H1 (cell line): ENCODE data around the gene NFATC1. TPM values are rescaled to one million over a fixed set of nuclear protein-coding genes. Genes with fewer than 3 reads are reported as not detected.

ENCODE experiments used
- CTCF ChIA-PET: fragments of 300-600 bp; sonication (Branson Sonifier 250); formaldehyde crosslinking; loops from one replicate; lab custom pipeline; 2021; ENCODE audit not compliant: partially characterized antibody; lab: Charles Lee
- POLR2A ChIA-PET: fragments of 300-600 bp; sonication (Branson Sonifier 250); formaldehyde crosslinking; loops from one replicate; lab custom pipeline; 2021; ENCODE audit warnings: inconsistent platforms; ENCODE audit not compliant: partially characterized antibody; lab: Charles Lee
- DNase-seq, 2 experiments: peaks; one replicate each; pipeline versions ENCODE4 v3.0.0 to v3.0.0-alpha.2; 2010 to 2022; ENCODE audit warnings: low spot score in 2 of 2, low read depth in 1 of 2, mixed read lengths in 1 of 2
- FAIRE-seq: peaks from 2 replicates; lab custom pipeline; 2011; peaks lifted over from hg19 to GRCh38; lab: Jason Lieb, UNC
- H2AFZ ChIP-seq: 2 replicates; pipeline ENCODE4 v1.8.1; 2012; ENCODE audit warnings: low read length, inconsistent platforms
- H2AK5ac ChIP-seq: 2 replicates; pipeline ENCODE4 v1.6.1; 2013; ENCODE audit warnings: low read depth, low read length
- H2BK120ac ChIP-seq: replicated peaks from 2 replicates; pipeline ENCODE3; 2013; ENCODE audit warnings: low read depth, low read length, inconsistent platforms
- H2BK12ac ChIP-seq: 2 replicates; pipeline ENCODE4 v1.6.1; 2013; ENCODE audit warnings: low read depth, low read length
- H2BK15ac ChIP-seq: 2 replicates; pipeline ENCODE4 v1.6.1; 2013; ENCODE audit warnings: low read length
- H2BK20ac ChIP-seq: 2 replicates; pipeline ENCODE4 v1.6.1; 2013; ENCODE audit warnings: low read length
- H2BK5ac ChIP-seq: 2 replicates; pipeline ENCODE4 v1.6.1; 2013; ENCODE audit warnings: low read depth, low read length
- H3K14ac ChIP-seq: 2 replicates; pipeline ENCODE4 v1.6.1; 2013; ENCODE audit warnings: inconsistent platforms; ENCODE audit not compliant: insufficient read length
- H3K18ac ChIP-seq: 2 replicates; pipeline ENCODE4 v1.6.1; 2013; ENCODE audit warnings: low read length; ENCODE audit errors: extremely low read depth
- H3K23ac ChIP-seq: 2 replicates; pipeline ENCODE4 v1.6.1; 2013; ENCODE audit warnings: inconsistent platforms; ENCODE audit not compliant: insufficient read length
- H3K23me2 ChIP-seq: 2 replicates; pipeline ENCODE4 v1.6.1; 2013; ENCODE audit warnings: low read depth, low read length
- H3K27ac ChIP-seq: 2 replicates; pipeline ENCODE4 v1.6.1; 2011; ENCODE audit warnings: low read depth, low read length, inconsistent platforms
- H3K27me3 ChIP-seq, 4 experiments: replicated peaks in 1 of 4; 1 replicate in 1 of 4; 2 replicates in 3 of 4; pipeline versions ENCODE4 v1.6.1 to v1.8.1; 2011 to 2013; ENCODE audit warnings: low read length in 3 of 4, mild to moderate bottlenecking in 3 of 4, inconsistent platforms in 2 of 4, mixed read lengths in 2 of 4, moderate library complexity in 1 of 4; ENCODE audit not compliant: control insufficient read depth in 3 of 4, insufficient read depth in 3 of 4; ENCODE audit errors: extremely low read depth in 1 of 4
- H3K36me3 ChIP-seq, 4 experiments: 2 replicates each; pipeline versions ENCODE4 v1.6.1 to v1.8.1; 2011 to 2013; ENCODE audit warnings: mild to moderate bottlenecking in 4 of 4, low read length in 3 of 4, moderate library complexity in 2 of 4, control low read depth in 1 of 4, inconsistent platforms in 1 of 4; ENCODE audit not compliant: insufficient read depth in 4 of 4, control insufficient read depth in 2 of 4
- H3K4ac ChIP-seq: replicated peaks from 2 replicates; pipeline ENCODE3; 2013; ENCODE audit warnings: low read length, low read depth, mixed read lengths, inconsistent platforms; ENCODE audit not compliant: insufficient read length
- H3K4me1 ChIP-seq, 4 experiments: replicated peaks in 1 of 4; 1 replicate in 1 of 4; 2 replicates in 3 of 4; pipeline versions ENCODE4 v1.6.1 to v1.8.1; 2011 to 2013; ENCODE audit warnings: low read length in 3 of 4, inconsistent platforms in 2 of 4, mixed read lengths in 1 of 4; ENCODE audit not compliant: insufficient read depth in 4 of 4, control insufficient read depth in 3 of 4
- H3K4me2 ChIP-seq, 2 experiments: 2 replicates each; pipeline versions ENCODE4 v1.6.1 to v1.8.1; 2011 to 2013; ENCODE audit warnings: low read depth in 2 of 2, low read length in 2 of 2, control low read depth in 1 of 2, inconsistent platforms in 1 of 2, mild to moderate bottlenecking in 1 of 2; ENCODE audit not compliant: insufficient read depth in 1 of 2
- H3K4me3 ChIP-seq, 4 experiments: fragments of 200-600, 300-600 bp in 1 of 4; sonication (generic), shearing (Covaris generic), sonication (Bioruptor Twin) in 1 of 4; 2 replicates each; pipeline versions ENCODE4 v1.5.1 to v1.8.1; 2011 to 2016; ENCODE audit warnings: low read length in 4 of 4, low read depth in 3 of 4, control low read depth in 2 of 4, inconsistent platforms in 2 of 4, mild to moderate bottlenecking in 2 of 4, mixed read lengths in 1 of 4, moderate library complexity in 1 of 4; ENCODE audit not compliant: insufficient read depth in 2 of 4; ENCODE audit errors: extremely low read depth in 1 of 4
- H3K56ac ChIP-seq: replicated peaks from 2 replicates; pipeline ENCODE3; 2013; ENCODE audit warnings: low read depth, mild to moderate bottlenecking, mixed read lengths, low read length, inconsistent platforms; ENCODE audit not compliant: insufficient read length
- H3K79me1 ChIP-seq: 2 replicates; pipeline ENCODE4 v1.6.1; 2013; ENCODE audit warnings: low read depth, low read length, control low read depth
- H3K79me2 ChIP-seq, 2 experiments: 2 replicates each; pipeline versions ENCODE4 v1.6.1 to v1.8.1; 2012 to 2013; ENCODE audit warnings: low read length in 2 of 2, mild to moderate bottlenecking in 2 of 2, inconsistent platforms in 1 of 2; ENCODE audit not compliant: insufficient read depth in 2 of 2, control insufficient read depth in 1 of 2
- H3K9ac ChIP-seq, 4 experiments: replicated peaks in 1 of 4; 1 replicate in 1 of 4; 2 replicates in 3 of 4; pipeline versions ENCODE4 v1.6.1 to v1.8.1; 2011 to 2013; ENCODE audit warnings: low read depth in 3 of 4, low read length in 3 of 4, control low read depth in 2 of 4, mild to moderate bottlenecking in 2 of 4, moderate library complexity in 2 of 4, inconsistent platforms in 1 of 4; ENCODE audit errors: extremely low read depth in 1 of 4
- H3K9me3 ChIP-seq, 2 experiments: 2 replicates each; pipeline versions ENCODE4 v1.6.1 to v1.8.1; 2012 to 2013; ENCODE audit warnings: mild to moderate bottlenecking in 2 of 2, moderate library complexity in 2 of 2, control low read depth in 1 of 2, inconsistent platforms in 1 of 2, low read depth in 1 of 2, low read length in 1 of 2, mixed read lengths in 1 of 2; ENCODE audit not compliant: insufficient read depth in 2 of 2
- H4K20me1 ChIP-seq, 2 experiments: replicated peaks in 1 of 2; 2 replicates each; pipeline versions ENCODE3 to v1.8.1; 2011 to 2013; ENCODE audit warnings: inconsistent platforms in 2 of 2, low read length in 2 of 2, mild to moderate bottlenecking in 1 of 2; ENCODE audit not compliant: insufficient read depth in 2 of 2, control insufficient read depth in 1 of 2
- H4K5ac ChIP-seq: 2 replicates; pipeline ENCODE4 v1.6.1; 2013; ENCODE audit warnings: low read length, low read depth, mixed read lengths, inconsistent platforms; ENCODE audit not compliant: insufficient read length
- H4K8ac ChIP-seq: 2 replicates; pipeline ENCODE4 v1.8.0; 2013; ENCODE audit warnings: mild to moderate bottlenecking, moderate library complexity, low read length, inconsistent platforms; ENCODE audit not compliant: insufficient read depth; ENCODE audit errors: extremely low read depth
- H4K91ac ChIP-seq: replicated peaks from 2 replicates; pipeline ENCODE3; 2013; ENCODE audit warnings: low read length, mixed read lengths, inconsistent platforms; ENCODE audit not compliant: insufficient read length
- KDM1A ChIP-seq: fragments of 200-600, 300-600 bp; sonication (generic); IDR thresholded peaks from 2 replicates; pipeline ENCODE4 v1.7.1; 2016; ENCODE audit warnings: mild to moderate bottlenecking, low read length, borderline replicate concordance
- KDM5A ChIP-seq: fragments of 200-600 bp; IDR thresholded peaks from 2 replicates; pipeline ENCODE4 v1.7.1; 2012; ENCODE audit warnings: mild to moderate bottlenecking, low read length, inconsistent platforms, mixed read lengths
- WGBS, 2 experiments: shearing (Covaris generic) in 1 of 2; methylation state at CpG; one replicate each; pipeline versions ENCODE4 v1.1.6 to v1.1.7; 2013 to 2015; ENCODE audit warnings: low lambda C conversion rate in 2 of 2, mixed read lengths in 2 of 2, inconsistent platforms in 1 of 2, low coverage in 1 of 2, missing lambda C conversion rate in 1 of 2; ENCODE audit not compliant: insufficient replicate concordance in 2 of 2, insufficient coverage in 1 of 2, insufficient read length in 1 of 2; ENCODE audit errors: extremely low coverage in 1 of 2, missing lambda C conversion rate in 1 of 2; 5-methylcytosine and 5-hydroxymethylcytosine counted together
- polyA plus RNA-seq, 7 experiments: library from polyadenylated mRNA; depleted of rRNA in 3 of 7; stranded (reverse) in 5 of 7; unstranded in 2 of 7; fragments of >200 nt in 5 of 7; fragments of 200-250 nt in 2 of 7; gene quantifications; 1 replicate in 5 of 7; 2 replicates in 1 of 7; 4 replicates in 1 of 7; pipeline versions ENCODE4 v1.2.1 to v1.2.3, GENCODE V29; 2011 to 2013; ENCODE audit warnings: missing spikeins in 2 of 7, mixed read lengths in 2 of 7
- total RNA-seq: library from RNA; stranded (reverse); fragmentation: NEBNext Ultra II Directional; extraction: Animal tissue kit (Norgen Biotek cat#: 25700); gene quantifications from 2 replicates; pipeline ENCODE4 v1.2.1, GENCODE V29; 2021

The NFATC1 gene
- total and polyA plus RNA-seq, 2 of the 8 experiments (the other 6 are each of a cell fraction or from before 2014, with no cell fraction given) = 2.0 to 6.6 TPM

GRCh38 chr18:79537758-79538157 is 142.0 kb downstream of the NFATC1 start:
- no peak overlapping the region for H3K4ac ChIP-seq
- H4K8ac ChIP-seq = no peak overlapping the region
- no peak overlapping the region for H3K56ac ChIP-seq
- no peaks in the 10 kb centered on the region for H3K4me1 ChIP-seq
- H3K79me1 ChIP-seq = no peaks in the 10 kb centered on the region
- peak; percentile 47; the same call in 1 of the 2 replicates for TF ChIP-seq KDM1A
- TF ChIP-seq KDM5A = no peak
- CTCF ChIA-PET = interaction anchor here (0.7 to 2.8 kb wide), 3 partner anchors 9 to 261 kb away, joined by 3 to 22 read pairs (median 3); no protein-coding TSS in a partner anchor
- no peak overlapping the region for H2BK5ac ChIP-seq
- H2BK20ac ChIP-seq = no peak overlapping the region
- no peak overlapping the region for H2BK15ac ChIP-seq
- H2AK5ac ChIP-seq = no peak overlapping the region
- H4K20me1 ChIP-seq = peaks cover 0 to 2% of the 10 kb centered on the region in 2 experiments
- no peak overlapping the region for H3K9ac ChIP-seq
- no peak for DNase-seq
- peaks cover 5 to 7% of the 10 kb centered on the region in 2 experiments for H3K9me3 ChIP-seq
- 0 out of 7 replicates have a peak, but pooled peaks cover 0 to 2% (median 0%) of the 10 kb centered on the region in 4 experiments for H3K27me3 ChIP-seq
- no peak overlapping the region for H3K14ac ChIP-seq
- no peak overlapping the region for H2BK120ac ChIP-seq
- H3K36me3 ChIP-seq = no peaks in the 10 kb centered on the region
- no peak overlapping the region for H3K4me2 ChIP-seq
- no peak overlapping the region for H4K91ac ChIP-seq
- H3K23ac ChIP-seq = no peak overlapping the region
- no peak overlapping the region for H2BK12ac ChIP-seq
- H3K23me2 ChIP-seq = peaks cover 11% of the 10 kb centered on the region; the same call in 1 of the 2 replicates
- no peaks in the 10 kb centered on the region for H3K79me2 ChIP-seq
- H4K5ac ChIP-seq = no peak overlapping the region
- H3K4me3 ChIP-seq = no peak overlapping the region
- FAIRE-seq = no peak
- no peak overlapping the region for H2AFZ ChIP-seq
- POLR2A ChIA-PET = no interaction called here
- H3K27ac ChIP-seq = no peak overlapping the region
- no peak overlapping the region for H3K18ac ChIP-seq
- 93% methylated on average over 8 of the region's 8 CpGs; no CpG with 5 or more reads in 1 of the 2 experiments for WGBS, 2 experiments
